ENCODE measurements around the gene LALBA. TPM values are rescaled to one million over a fixed set of nuclear protein-coding genes. Genes with fewer than 3 reads are reported as not detected.
A peak's percentile ranks its signal among the peaks of the same experiment; 100 is the strongest.

LALBA gene
- total and polyA plus RNA-seq, 2 experiments from 2014 or later: not detected

DNA sequence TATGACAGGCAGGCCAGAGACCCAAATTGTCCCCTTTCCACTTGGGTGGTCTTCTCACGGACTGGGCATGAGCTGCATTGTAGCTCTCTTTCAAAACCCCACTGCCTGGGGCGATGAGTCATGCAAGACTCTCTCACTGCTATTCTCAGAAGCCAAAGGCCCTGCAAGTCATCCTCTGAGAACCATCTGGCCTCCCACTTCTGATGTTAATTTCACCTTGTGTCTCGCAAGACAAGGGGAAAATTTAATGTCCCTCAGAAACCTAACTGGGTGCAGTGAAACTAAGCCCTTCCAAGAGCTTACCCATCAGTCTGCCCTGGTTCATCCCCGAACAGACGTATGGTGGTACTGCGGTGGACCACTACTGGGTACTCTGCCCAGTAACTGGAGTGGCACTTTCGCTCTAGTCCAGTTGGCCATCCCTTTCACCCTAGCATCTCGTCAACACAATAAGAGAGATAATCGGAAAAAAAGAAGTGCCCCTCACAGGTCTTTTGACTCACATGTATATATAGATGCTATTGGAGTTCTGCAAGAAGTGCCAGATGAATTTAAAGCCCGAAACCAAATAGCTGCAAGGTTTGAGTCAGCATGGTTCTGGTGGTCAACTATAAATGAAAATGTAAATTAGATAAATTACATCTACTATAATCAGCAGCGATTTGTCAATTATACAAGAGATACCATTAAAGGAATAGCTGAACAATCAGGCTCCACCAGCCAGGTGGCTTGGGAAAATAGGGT lies 31.3 kb upstream of the LALBA start:
- Histone ChIP-seq H3K36me3 (no peaks in the 10 kb centered on the region), H3K9me3 (ENCODE audit: low read depth) (no peaks in the 10 kb centered on the region), H3K27me3 (no peaks in the 10 kb centered on the region), H3K27ac (no peak overlapping the region), H3K4me1 (ENCODE audit: low read depth) (no peaks in the 10 kb centered on the region), H3K4me3 (no peak overlapping the region)
- DNase-seq (ENCODE audit: low read depth in 1 of 2, low spot score in 1 of 2): peak in 1 of 2 donors; percentile 15
- TF ChIP-seq, protein P1, sequence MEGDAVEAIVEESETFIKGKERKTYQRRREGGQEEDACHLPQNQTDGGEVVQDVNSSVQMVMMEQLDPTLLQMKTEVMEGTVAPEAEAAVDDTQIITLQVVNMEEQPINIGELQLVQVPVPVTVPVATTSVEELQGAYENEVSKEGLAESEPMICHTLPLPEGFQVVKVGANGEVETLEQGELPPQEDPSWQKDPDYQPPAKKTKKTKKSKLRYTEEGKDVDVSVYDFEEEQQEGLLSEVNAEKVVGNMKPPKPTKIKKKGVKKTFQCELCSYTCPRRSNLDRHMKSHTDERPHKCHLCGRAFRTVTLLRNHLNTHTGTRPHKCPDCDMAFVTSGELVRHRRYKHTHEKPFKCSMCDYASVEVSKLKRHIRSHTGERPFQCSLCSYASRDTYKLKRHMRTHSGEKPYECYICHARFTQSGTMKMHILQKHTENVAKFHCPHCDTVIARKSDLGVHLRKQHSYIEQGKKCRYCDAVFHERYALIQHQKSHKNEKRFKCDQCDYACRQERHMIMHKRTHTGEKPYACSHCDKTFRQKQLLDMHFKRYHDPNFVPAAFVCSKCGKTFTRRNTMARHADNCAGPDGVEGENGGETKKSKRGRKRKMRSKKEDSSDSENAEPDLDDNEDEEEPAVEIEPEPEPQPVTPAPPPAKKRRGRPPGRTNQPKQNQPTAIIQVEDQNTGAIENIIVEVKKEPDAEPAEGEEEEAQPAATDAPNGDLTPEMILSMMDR (IDR thresholded peaks at IDR 0.05; ENCODE audit: low read depth, low read length): no peak

DNA sequence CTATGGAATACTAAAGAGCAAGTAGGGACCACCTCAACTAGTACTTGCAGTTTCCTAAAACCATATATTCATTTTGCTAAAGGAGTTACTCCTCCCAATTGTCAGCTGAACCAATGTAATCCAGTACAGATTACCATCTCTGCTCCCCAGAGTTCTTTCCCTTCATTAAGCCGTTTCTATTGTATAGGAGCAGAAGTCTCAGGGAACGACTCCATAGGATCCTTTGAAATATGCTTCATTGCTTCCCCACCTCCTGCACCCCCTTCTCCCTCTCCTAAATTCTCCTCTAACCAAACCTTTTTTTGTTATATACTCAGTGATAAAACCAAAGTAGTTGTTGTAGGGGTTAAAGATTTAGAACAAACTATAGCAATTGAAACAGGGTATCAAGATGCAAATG lies 30.7 kb upstream of the LALBA start:
- Histone ChIP-seq H3K27me3 (no peaks in the 10 kb centered on the region), H3K36me3 (no peaks in the 10 kb centered on the region), H3K27ac (no peak overlapping the region), H3K9me3 (ENCODE audit: low read depth) (no peaks in the 10 kb centered on the region), H3K4me1 (ENCODE audit: low read depth) (no peaks in the 10 kb centered on the region), H3K4me3 (no peak overlapping the region)
- DNase-seq (ENCODE audit: low read depth in 1 of 2, low spot score in 1 of 2): no peak
- TF ChIP-seq, protein P1 (IDR thresholded peaks at IDR 0.05; ENCODE audit: low read depth, low read length): no peak

DNA sequence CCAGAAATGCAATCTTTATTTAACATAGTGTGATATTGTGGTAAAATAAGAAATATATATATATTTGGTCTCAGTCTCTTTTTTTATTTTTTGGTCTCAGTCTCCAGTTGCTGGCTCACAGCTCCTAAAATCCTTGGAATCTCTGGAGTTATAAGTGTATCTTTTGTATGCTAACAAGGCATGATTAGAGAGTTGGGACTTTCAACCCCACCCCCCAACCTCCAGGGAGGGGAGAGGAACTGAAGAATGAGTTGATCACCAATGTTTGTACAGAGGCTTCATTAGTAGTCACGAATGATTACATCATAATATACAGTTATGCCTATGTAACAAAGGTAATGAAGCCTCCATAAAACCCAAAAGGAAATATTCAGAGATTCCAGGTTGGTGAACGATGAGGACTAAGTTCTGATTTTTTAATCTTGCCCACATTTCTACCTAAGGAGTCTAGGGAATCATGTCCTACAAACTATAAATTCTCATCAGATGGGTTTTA lies 22.8 kb upstream of the LALBA start:
- H3K4me3 ChIP-seq: no peak overlapping the region
- H3K4me1 ChIP-seq (ENCODE audit: low read depth): no peaks in the 10 kb centered on the region
- H3K27me3 ChIP-seq: no peaks in the 10 kb centered on the region
- H3K9me3 ChIP-seq (ENCODE audit: low read depth): no peaks in the 10 kb centered on the region
- no peak for DNase-seq (ENCODE audit: low read depth in 1 of 2, low spot score in 1 of 2)
- TF ChIP-seq, protein P1 (IDR thresholded peaks at IDR 0.05; ENCODE audit: low read depth, low read length): no peak
- no peaks in the 10 kb centered on the region for H3K36me3 ChIP-seq
- H3K27ac ChIP-seq: no peak overlapping the region

DNA sequence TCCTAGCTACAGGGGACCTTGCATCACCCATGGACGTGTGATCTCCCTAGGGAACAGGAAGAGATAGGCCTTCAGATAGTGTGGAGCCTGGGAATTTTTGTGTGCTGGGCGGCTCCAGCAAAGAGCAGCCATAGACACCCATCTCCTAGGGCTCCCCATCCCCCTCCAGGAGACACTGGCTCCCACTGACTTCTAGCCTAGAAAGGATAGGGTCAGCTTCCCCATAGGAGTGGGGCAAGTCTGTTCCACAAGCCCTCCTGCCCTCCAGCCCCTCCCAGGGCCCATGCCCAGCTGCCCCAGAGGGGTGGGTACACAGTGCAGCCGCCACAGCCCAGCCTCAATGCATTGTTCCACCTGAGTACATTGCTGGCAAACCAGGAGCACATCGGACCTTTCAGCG lies 16.5 kb upstream of the LALBA start:
- Histone ChIP-seq H3K27me3 (no peaks in the 10 kb centered on the region), H3K4me1 (ENCODE audit: low read depth) (no peaks in the 10 kb centered on the region), H3K4me3 (no peak overlapping the region), H3K9me3 (ENCODE audit: low read depth) (no peaks in the 10 kb centered on the region), H3K27ac (no peak overlapping the region), H3K36me3 (no peaks in the 10 kb centered on the region)
- TF ChIP-seq, protein P1 (IDR thresholded peaks at IDR 0.05; ENCODE audit: low read depth, low read length): no peak
- no peak for DNase-seq (ENCODE audit: low read depth in 1 of 2, low spot score in 1 of 2)

DNA sequence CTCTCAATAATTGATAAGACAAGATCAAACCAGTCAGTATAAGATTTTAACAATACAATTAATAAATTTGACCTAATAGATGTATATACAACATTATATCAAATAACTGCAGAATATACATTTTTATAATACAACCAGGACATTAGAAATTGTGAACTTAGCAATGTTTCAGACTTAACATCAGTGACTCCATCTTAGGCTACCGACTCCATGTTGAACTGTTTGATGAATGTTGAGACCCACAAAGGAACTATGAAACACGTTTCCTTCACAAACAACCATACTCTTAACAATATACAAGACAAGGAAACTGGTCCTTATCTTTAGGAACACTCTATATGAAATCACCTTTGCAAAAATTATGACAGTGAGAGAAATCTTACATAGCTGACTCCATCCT lies 13.9 kb upstream of the LALBA start:
- Histone ChIP-seq H3K27ac (no peak overlapping the region), H3K27me3 (no peaks in the 10 kb centered on the region), H3K9me3 (ENCODE audit: low read depth) (no peaks in the 10 kb centered on the region), H3K36me3 (no peaks in the 10 kb centered on the region), H3K4me1 (ENCODE audit: low read depth) (no peaks in the 10 kb centered on the region), H3K4me3 (no peak overlapping the region)
- TF ChIP-seq, protein P1 (IDR thresholded peaks at IDR 0.05; ENCODE audit: low read depth, low read length): no peak
- no peak for DNase-seq (ENCODE audit: low read depth in 1 of 2, low spot score in 1 of 2)
